PC-3 (cell line): ENCODE data around the gene ZMYND19.

ENCODE experiments used
- EZH2 ChIP-seq: fragments of 300-600 bp; sonication (generic); IDR thresholded peaks from one replicate; pipeline ENCODE4 v1.6.1; 2017; ENCODE audit warnings: antibody characterized with exemption, mild to moderate bottlenecking, low read length; ENCODE audit not compliant: unreplicated experiment
- TF ChIP-seq, protein P1 (sequence below): fragments of 300-600 bp; sonication (generic); conservative IDR thresholded peaks from 2 replicates; pipeline ENCODE4 v1.5.1; 2017; ENCODE audit warnings: antibody characterized with exemption, low read depth, mild to moderate bottlenecking, low read length

DNA sequence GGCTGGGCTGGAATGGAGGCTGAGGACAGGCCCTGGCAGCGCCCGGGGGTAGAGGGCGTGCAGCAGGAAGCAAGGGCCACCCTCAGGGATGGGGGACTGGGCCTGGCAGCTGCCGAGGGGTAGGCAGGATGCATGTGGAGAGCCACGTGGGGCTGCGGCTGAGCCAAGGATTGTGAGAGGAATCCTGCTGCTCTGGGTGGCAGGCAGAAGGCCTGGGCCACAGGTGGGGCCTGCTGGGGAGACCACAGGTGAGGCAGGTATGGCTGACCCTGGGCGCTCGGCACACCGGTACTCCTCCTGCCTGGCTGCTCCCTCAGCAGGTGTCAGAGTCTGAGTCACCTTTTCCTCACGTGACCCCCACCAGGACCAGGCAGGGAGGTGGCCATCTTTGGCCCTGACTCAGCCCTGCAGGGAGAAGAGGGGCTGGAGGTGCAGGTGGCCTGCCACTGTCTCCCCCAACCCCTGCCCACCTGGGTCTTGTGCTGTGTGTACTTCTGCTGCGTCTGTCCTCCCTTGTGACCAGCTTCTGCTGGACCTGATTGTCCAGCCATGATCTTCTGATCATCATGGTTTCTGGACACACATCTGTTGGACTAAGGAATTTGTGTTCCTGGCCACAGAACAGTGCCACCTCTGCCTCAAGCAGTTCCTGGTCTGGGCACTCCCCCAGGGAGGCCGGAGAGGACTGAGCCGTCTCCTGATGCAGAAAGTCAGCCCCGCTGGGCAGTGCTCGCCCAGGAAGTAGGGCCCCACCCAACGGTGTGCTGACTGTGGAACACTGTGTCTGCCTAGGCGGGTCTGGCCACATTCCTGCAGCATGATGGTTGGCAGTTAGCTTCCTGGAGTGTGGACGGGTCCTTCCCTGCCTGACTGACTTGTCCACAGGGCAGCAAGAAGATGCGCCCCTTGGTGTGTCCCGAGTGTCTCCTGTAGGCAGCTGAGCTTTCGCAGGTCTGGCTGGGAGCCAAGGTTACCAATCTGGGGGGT, 21.6 kb upstream of the ZMYND19 start:
- TF ChIP-seq, protein P1, sequence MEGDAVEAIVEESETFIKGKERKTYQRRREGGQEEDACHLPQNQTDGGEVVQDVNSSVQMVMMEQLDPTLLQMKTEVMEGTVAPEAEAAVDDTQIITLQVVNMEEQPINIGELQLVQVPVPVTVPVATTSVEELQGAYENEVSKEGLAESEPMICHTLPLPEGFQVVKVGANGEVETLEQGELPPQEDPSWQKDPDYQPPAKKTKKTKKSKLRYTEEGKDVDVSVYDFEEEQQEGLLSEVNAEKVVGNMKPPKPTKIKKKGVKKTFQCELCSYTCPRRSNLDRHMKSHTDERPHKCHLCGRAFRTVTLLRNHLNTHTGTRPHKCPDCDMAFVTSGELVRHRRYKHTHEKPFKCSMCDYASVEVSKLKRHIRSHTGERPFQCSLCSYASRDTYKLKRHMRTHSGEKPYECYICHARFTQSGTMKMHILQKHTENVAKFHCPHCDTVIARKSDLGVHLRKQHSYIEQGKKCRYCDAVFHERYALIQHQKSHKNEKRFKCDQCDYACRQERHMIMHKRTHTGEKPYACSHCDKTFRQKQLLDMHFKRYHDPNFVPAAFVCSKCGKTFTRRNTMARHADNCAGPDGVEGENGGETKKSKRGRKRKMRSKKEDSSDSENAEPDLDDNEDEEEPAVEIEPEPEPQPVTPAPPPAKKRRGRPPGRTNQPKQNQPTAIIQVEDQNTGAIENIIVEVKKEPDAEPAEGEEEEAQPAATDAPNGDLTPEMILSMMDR = no peak
- no peak for TF ChIP-seq EZH2
